Measurements from ENCODE around the gene PSTK.

The PSTK gene

GRCh38 chr10:122993797-122994336, 13.7 kb downstream of the PSTK start:
- TF ChIP-seq CTCF (IDR thresholded peaks at IDR 0.05) = no peak
- TF ChIP-seq ZFX (IDR thresholded peaks at IDR 0.05; ENCODE audit: borderline replicate concordance) = no peak

GRCh38 chr10:122995936-122996335, 15.7 kb downstream of the PSTK start:
- H3K27ac ChIP-seq = no peak overlapping the region
- TF ChIP-seq ZFX (IDR thresholded peaks at IDR 0.05; ENCODE audit: borderline replicate concordance) (no peak), CTCF (IDR thresholded peaks at IDR 0.05) (no peak)

More at GRCh38 chr10:122993797-122994336, 13.7 kb downstream of the PSTK start:
- no peak overlapping the region for H3K27ac ChIP-seq

GRCh38 chr10:122997864-122998263, 17.7 kb downstream of the PSTK start:
- H3K27ac ChIP-seq = no peak overlapping the region
- no peak for TF ChIP-seq CTCF (IDR thresholded peaks at IDR 0.05)
- no peak for TF ChIP-seq ZFX (IDR thresholded peaks at IDR 0.05; ENCODE audit: borderline replicate concordance)

GRCh38 chr10:122998360-122998917, 18.2 kb downstream of the PSTK start:
- H3K27ac ChIP-seq = no peak overlapping the region
- no peak for TF ChIP-seq ZFX (IDR thresholded peaks at IDR 0.05; ENCODE audit: borderline replicate concordance)
- no peak for TF ChIP-seq CTCF (IDR thresholded peaks at IDR 0.05)

- TF ChIP-seq CTCF (IDR thresholded peaks at IDR 0.05) (no peak), ZFX (IDR thresholded peaks at IDR 0.05; ENCODE audit: borderline replicate concordance) (no peak)
- H3K27ac ChIP-seq = no peak overlapping the region
Observed at GRCh38 chr10:122998934-122999333, 18.7 kb downstream of the PSTK start.

GRCh38 chr10:122999347-122999746, 19.1 kb downstream of the PSTK start:
- no peak overlapping the region for H3K27ac ChIP-seq
- no peak for TF ChIP-seq CTCF (IDR thresholded peaks at IDR 0.05)
- TF ChIP-seq ZFX (IDR thresholded peaks at IDR 0.05; ENCODE audit: borderline replicate concordance) = no peak

- no peak overlapping the region for H3K27ac ChIP-seq
- no peak for TF ChIP-seq CTCF (IDR thresholded peaks at IDR 0.05)
- TF ChIP-seq ZFX (IDR thresholded peaks at IDR 0.05; ENCODE audit: borderline replicate concordance) = no peak
Observed at GRCh38 chr10:123000155-123000554, 20.0 kb downstream of the PSTK start.

Data from 22Rv1 (cell line).